ENCODE measurements around the gene SYS1.

- TF ChIP-seq, protein P1, sequence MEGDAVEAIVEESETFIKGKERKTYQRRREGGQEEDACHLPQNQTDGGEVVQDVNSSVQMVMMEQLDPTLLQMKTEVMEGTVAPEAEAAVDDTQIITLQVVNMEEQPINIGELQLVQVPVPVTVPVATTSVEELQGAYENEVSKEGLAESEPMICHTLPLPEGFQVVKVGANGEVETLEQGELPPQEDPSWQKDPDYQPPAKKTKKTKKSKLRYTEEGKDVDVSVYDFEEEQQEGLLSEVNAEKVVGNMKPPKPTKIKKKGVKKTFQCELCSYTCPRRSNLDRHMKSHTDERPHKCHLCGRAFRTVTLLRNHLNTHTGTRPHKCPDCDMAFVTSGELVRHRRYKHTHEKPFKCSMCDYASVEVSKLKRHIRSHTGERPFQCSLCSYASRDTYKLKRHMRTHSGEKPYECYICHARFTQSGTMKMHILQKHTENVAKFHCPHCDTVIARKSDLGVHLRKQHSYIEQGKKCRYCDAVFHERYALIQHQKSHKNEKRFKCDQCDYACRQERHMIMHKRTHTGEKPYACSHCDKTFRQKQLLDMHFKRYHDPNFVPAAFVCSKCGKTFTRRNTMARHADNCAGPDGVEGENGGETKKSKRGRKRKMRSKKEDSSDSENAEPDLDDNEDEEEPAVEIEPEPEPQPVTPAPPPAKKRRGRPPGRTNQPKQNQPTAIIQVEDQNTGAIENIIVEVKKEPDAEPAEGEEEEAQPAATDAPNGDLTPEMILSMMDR (IDR thresholded peaks at IDR 0.05): no peak
- TF ChIP-seq POLR2A (IDR thresholded peaks at IDR 0.05): no peak
Observed at GRCh38 chr20:45317826-45318225, 45.1 kb upstream of the SYS1 start.

Measured in prostate gland (tissue), 2 donors.